ENCODE data around the gene MSI2. TPM values are rescaled to one million over a fixed set of nuclear protein-coding genes. Genes with fewer than 3 reads are reported as not detected.

Gene MSI2
- total RNA-seq, 1 donor from 2014 or later, result 67.9 TPM

GRCh38 chr17:57459286-57459915, 203.1 kb downstream of the MSI2 start:
- H2AFZ ChIP-seq (ENCODE audit: low read depth, low read length), result no peak overlapping the region
- no peak for TF ChIP-seq EZH2 (IDR thresholded peaks at IDR 0.05; ENCODE audit: insufficient read depth, low read length)
- TF ChIP-seq, protein P1, sequence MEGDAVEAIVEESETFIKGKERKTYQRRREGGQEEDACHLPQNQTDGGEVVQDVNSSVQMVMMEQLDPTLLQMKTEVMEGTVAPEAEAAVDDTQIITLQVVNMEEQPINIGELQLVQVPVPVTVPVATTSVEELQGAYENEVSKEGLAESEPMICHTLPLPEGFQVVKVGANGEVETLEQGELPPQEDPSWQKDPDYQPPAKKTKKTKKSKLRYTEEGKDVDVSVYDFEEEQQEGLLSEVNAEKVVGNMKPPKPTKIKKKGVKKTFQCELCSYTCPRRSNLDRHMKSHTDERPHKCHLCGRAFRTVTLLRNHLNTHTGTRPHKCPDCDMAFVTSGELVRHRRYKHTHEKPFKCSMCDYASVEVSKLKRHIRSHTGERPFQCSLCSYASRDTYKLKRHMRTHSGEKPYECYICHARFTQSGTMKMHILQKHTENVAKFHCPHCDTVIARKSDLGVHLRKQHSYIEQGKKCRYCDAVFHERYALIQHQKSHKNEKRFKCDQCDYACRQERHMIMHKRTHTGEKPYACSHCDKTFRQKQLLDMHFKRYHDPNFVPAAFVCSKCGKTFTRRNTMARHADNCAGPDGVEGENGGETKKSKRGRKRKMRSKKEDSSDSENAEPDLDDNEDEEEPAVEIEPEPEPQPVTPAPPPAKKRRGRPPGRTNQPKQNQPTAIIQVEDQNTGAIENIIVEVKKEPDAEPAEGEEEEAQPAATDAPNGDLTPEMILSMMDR (IDR thresholded peaks at IDR 0.05; ENCODE audit: insufficient read depth, low read depth, low read length), result no peak
- no peak overlapping the region for H3K27ac Mint-ChIP-seq (ENCODE audit: unreplicated experiment)
- no peaks in the 10 kb centered on the region for H3K27me3 Mint-ChIP-seq (ENCODE audit: low read depth, unreplicated experiment)
- H4K20me1 ChIP-seq (ENCODE audit: insufficient read depth, low read length), result no peaks in the 10 kb centered on the region
- no peaks in the 10 kb centered on the region for H3K79me2 ChIP-seq (ENCODE audit: insufficient read depth, low read length)
- H3K4me1 ChIP-seq (ENCODE audit: insufficient read depth, low read length), result peaks cover 50% of the 10 kb centered on the region
- H3K36me3 Mint-ChIP-seq (ENCODE audit: low read depth, unreplicated experiment), result peaks cover 5% of the 10 kb centered on the region
- no peaks in the 10 kb centered on the region for H3K36me3 ChIP-seq (ENCODE audit: insufficient read depth, low read length)
- peak; percentile 92 for DNase-seq (ENCODE audit: low read depth)
- FAIRE-seq, result no peak
- H3K9me3 Mint-ChIP-seq (ENCODE audit: unreplicated experiment), result no peaks in the 10 kb centered on the region
- H3K4me3 Mint-ChIP-seq (ENCODE audit: unreplicated experiment), result no peak overlapping the region
- peak overlapping the region; percentile 19 for H3K9ac ChIP-seq (ENCODE audit: low read length)
- H3K27ac ChIP-seq (ENCODE audit: low read depth, low read length), result peak overlapping the region; percentile 48
- no peak overlapping the region for H3K4me3 ChIP-seq (ENCODE audit: insufficient read depth, low read depth, low read length)
- H3K4me2 ChIP-seq (ENCODE audit: low read length), result no peak overlapping the region
- H3K9me3 ChIP-seq (ENCODE audit: insufficient read depth, low read depth, low read length), result no peaks in the 10 kb centered on the region
- peaks cover 31% of the 10 kb centered on the region for H3K4me1 Mint-ChIP-seq (ENCODE audit: low read depth, unreplicated experiment)
- no peaks in the 10 kb centered on the region for H3K27me3 ChIP-seq (ENCODE audit: insufficient read depth, low read length)

DNA sequence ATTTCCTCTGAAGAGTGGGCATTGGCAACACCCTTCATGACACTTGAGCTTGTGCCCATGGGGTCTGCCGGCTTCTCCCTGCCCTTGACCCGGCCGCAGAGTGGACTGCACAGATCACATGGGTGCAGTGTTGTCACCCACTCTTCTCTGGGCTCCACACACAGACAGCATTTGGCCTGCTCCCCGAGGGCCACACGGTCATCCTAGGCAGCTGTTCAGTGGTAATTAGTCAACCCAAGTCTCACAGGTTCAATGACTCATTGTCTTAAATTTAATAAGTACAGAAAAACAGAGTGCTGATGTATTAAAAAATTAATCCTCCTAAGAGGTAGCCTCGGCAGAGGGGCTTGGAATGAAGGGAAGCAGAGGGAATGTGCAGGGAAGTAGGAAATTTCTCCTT, 204.8 kb downstream of the MSI2 start:
- TF ChIP-seq EZH2 (IDR thresholded peaks at IDR 0.05; ENCODE audit: insufficient read depth, low read length), result no peak
- TF ChIP-seq, protein P1 (IDR thresholded peaks at IDR 0.05; ENCODE audit: insufficient read depth, low read depth, low read length), result no peak
- H3K79me2 ChIP-seq (ENCODE audit: insufficient read depth, low read length), result no peaks in the 10 kb centered on the region
- Mint-ChIP-seq H3K4me1 (ENCODE audit: low read depth, unreplicated experiment) (peaks cover 21% of the 10 kb centered on the region), H3K9me3 (ENCODE audit: unreplicated experiment) (no peaks in the 10 kb centered on the region), H3K36me3 (ENCODE audit: low read depth, unreplicated experiment) (peaks cover 5% of the 10 kb centered on the region), H3K4me3 (ENCODE audit: unreplicated experiment) (no peak overlapping the region), H3K27me3 (ENCODE audit: low read depth, unreplicated experiment) (no peaks in the 10 kb centered on the region), H3K27ac (ENCODE audit: unreplicated experiment) (no peak overlapping the region)
- H3K36me3 ChIP-seq (ENCODE audit: insufficient read depth, low read length), result no peaks in the 10 kb centered on the region
- no peak overlapping the region for H3K9ac ChIP-seq (ENCODE audit: low read length)
- no peaks in the 10 kb centered on the region for H4K20me1 ChIP-seq (ENCODE audit: insufficient read depth, low read length)
- FAIRE-seq, result no peak
- H3K4me3 ChIP-seq (ENCODE audit: insufficient read depth, low read depth, low read length), result no peak overlapping the region
- no peak overlapping the region for H3K4me2 ChIP-seq (ENCODE audit: low read length)
- no peaks in the 10 kb centered on the region for H3K27me3 ChIP-seq (ENCODE audit: insufficient read depth, low read length)
- DNase-seq (ENCODE audit: low read depth), result peak; percentile 79
- no peaks in the 10 kb centered on the region for H3K9me3 ChIP-seq (ENCODE audit: insufficient read depth, low read depth, low read length)
- no peak overlapping the region for H2AFZ ChIP-seq (ENCODE audit: low read depth, low read length)
- peaks cover 41% of the 10 kb centered on the region for H3K4me1 ChIP-seq (ENCODE audit: insufficient read depth, low read length)
- H3K27ac ChIP-seq (ENCODE audit: low read depth, low read length), result no peak overlapping the region

DNA sequence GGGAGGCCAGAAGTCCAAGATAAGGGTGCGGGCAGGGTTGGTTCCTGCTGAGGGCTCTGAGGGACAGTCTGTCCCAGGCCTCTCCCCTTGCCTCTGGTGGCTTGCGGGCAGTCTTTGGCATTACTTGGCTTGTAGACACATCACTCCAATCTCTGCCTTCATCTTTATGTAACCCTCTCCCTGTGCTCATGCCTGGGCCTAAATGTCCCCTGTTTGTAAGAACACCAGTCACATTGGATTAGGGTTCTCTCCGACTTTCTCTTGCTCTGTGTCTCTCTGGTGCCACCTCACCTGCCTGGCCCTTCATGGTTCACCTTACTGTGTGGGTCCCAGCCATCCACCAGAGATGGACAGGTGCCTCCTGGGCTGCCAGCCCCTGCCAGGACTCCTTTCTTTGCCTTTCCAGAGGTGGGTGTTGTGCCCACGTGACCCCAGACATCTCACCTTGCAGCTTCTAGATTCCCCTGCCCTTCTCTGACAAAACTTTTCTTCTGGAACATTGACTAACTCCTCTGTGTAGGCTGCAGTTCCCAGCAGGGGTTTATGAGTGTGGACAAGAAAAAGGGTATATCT, 205.8 kb downstream of the MSI2 start:
- FAIRE-seq, result no peak
- peak overlapping the region; percentile 78 for H3K9ac ChIP-seq (ENCODE audit: low read length)
- peaks cover 43% of the 10 kb centered on the region for H3K4me1 ChIP-seq (ENCODE audit: insufficient read depth, low read length)
- no peaks in the 10 kb centered on the region for H3K9me3 ChIP-seq (ENCODE audit: insufficient read depth, low read depth, low read length)
- H3K27me3 ChIP-seq (ENCODE audit: insufficient read depth, low read length), result no peaks in the 10 kb centered on the region
- peaks cover 5% of the 10 kb centered on the region for H3K36me3 Mint-ChIP-seq (ENCODE audit: low read depth, unreplicated experiment)
- H3K4me2 ChIP-seq (ENCODE audit: low read length), result peak overlapping the region; percentile 69
- DNase-seq (ENCODE audit: low read depth), result no peak
- peak overlapping the region; percentile 92 for H3K27ac ChIP-seq (ENCODE audit: low read depth, low read length)
- H3K4me1 Mint-ChIP-seq (ENCODE audit: low read depth, unreplicated experiment), result peaks cover 26% of the 10 kb centered on the region
- no peaks in the 10 kb centered on the region for H3K9me3 Mint-ChIP-seq (ENCODE audit: unreplicated experiment)
- no peak overlapping the region for H3K4me3 ChIP-seq (ENCODE audit: insufficient read depth, low read depth, low read length)
- no peak overlapping the region for H3K4me3 Mint-ChIP-seq (ENCODE audit: unreplicated experiment)
- TF ChIP-seq, protein P1 (IDR thresholded peaks at IDR 0.05; ENCODE audit: insufficient read depth, low read depth, low read length), result no peak
- TF ChIP-seq EZH2 (IDR thresholded peaks at IDR 0.05; ENCODE audit: insufficient read depth, low read length), result no peak
- no peak overlapping the region for H3K27ac Mint-ChIP-seq (ENCODE audit: unreplicated experiment)
- H3K27me3 Mint-ChIP-seq (ENCODE audit: low read depth, unreplicated experiment), result no peaks in the 10 kb centered on the region
- H3K36me3 ChIP-seq (ENCODE audit: insufficient read depth, low read length), result no peaks in the 10 kb centered on the region
- H3K79me2 ChIP-seq (ENCODE audit: insufficient read depth, low read length), result no peaks in the 10 kb centered on the region
- H2AFZ ChIP-seq (ENCODE audit: low read depth, low read length), result no peak overlapping the region
- H4K20me1 ChIP-seq (ENCODE audit: insufficient read depth, low read length), result no peaks in the 10 kb centered on the region
